Measurements from ENCODE around the gene C3orf20. TPM values are rescaled to one million over a fixed set of nuclear protein-coding genes. Genes with fewer than 3 reads are reported as not detected.
A peak's percentile ranks its signal among the peaks of the same experiment; 100 is the strongest.
"Not testable (repeated sequence)": the region's sequence is repeated elsewhere in the genome, so short reads cannot be mapped to it uniquely, and the experiment has no call there.

The C3orf20 gene
- polyA plus RNA-seq, 1 donor from 2014 or later = not detected

GRCh38 chr3:14650193-14650592 lies 24.7 kb upstream of the C3orf20 start:
- TF ChIP-seq CTCF (IDR thresholded peaks at IDR 0.05; ENCODE audit: poor library complexity, severe bottlenecking) (no peak), EP300 (conservative IDR thresholded peaks at IDR 0.05; ENCODE audit: poor library complexity, severe bottlenecking) (no peak), SMC3 (conservative IDR thresholded peaks at IDR 0.05; ENCODE audit: poor library complexity) (no peak)
- Histone ChIP-seq H3K4me2 (ENCODE audit: low read length) (no peak overlapping the region), H3K36me3 (ENCODE audit: insufficient read depth, low read length) (no peaks in the 10 kb centered on the region), H3K4me3 (ENCODE audit: low read length) (no peak overlapping the region), H3K9ac (ENCODE audit: low read length) (no peak overlapping the region), H4K20me1 (ENCODE audit: insufficient read depth) (no peaks in the 10 kb centered on the region), H3K79me2 (replicated peaks; ENCODE audit: insufficient read depth, low read length) (peaks cover 22% of the 10 kb centered on the region), H3F3A (ENCODE audit: insufficient read depth, low read length, poor library complexity, severe bottlenecking) (peaks cover 4% of the 10 kb centered on the region), H3K9me3 (ENCODE audit: low read length) (no peaks in the 10 kb centered on the region), H3K27me3 (ENCODE audit: insufficient read depth, low read depth, low read length) (no peaks in the 10 kb centered on the region), H3K9me2 (ENCODE audit: insufficient read depth, low read length) (no peaks in the 10 kb centered on the region), H2AFZ (ENCODE audit: low read depth, low read length) (no peak overlapping the region), H3K27ac (ENCODE audit: low read length) (no peak overlapping the region)

GRCh38 chr3:14651440-14652251 lies 23.3 kb upstream of the C3orf20 start, which contains the start of gene CCDC174:
CCDC174 (plus strand) TSS chr3:14651762; CDS start chr3:14651837, 75 bp downstream.
- H3K4me2 ChIP-seq (ENCODE audit: low read length) = peak within 1 kb of the TSS; percentile 75
- peaks cover 4% of the 10 kb centered on the region for H3F3A ChIP-seq (ENCODE audit: insufficient read depth, low read length, poor library complexity, severe bottlenecking)
- H2AFZ ChIP-seq (ENCODE audit: low read depth, low read length) = peak within 1 kb of the TSS; percentile 79
- TF ChIP-seq SMC3 (conservative IDR thresholded peaks at IDR 0.05; ENCODE audit: poor library complexity) = peak; percentile 60
- TF ChIP-seq EZH2 (IDR thresholded peaks at IDR 0.05; ENCODE audit: borderline replicate concordance, insufficient read depth, low read length, poor library complexity, severe bottlenecking) = no peak
- peak; percentile 79 for TF ChIP-seq REST (IDR thresholded peaks at IDR 0.05; ENCODE audit: borderline replicate concordance)
- peak; percentile 100 for TF ChIP-seq POLR2AphosphoS5 (IDR thresholded peaks at IDR 0.05)
- TF ChIP-seq RAD21 (conservative IDR thresholded peaks at IDR 0.05) = peak; percentile 52
- TF ChIP-seq TAF1 (IDR thresholded peaks at IDR 0.05; ENCODE audit: low read depth) = peak; percentile 45
- TF ChIP-seq MXI1 (conservative IDR thresholded peaks at IDR 0.05; ENCODE audit: poor library complexity, severe bottlenecking) = peak; percentile 77
- TF ChIP-seq CTCF (IDR thresholded peaks at IDR 0.05; ENCODE audit: poor library complexity, severe bottlenecking) = peak; percentile 52
- peak; percentile 85 for TF ChIP-seq EP300 (conservative IDR thresholded peaks at IDR 0.05; ENCODE audit: poor library complexity, severe bottlenecking)
- H3K9me3 ChIP-seq (ENCODE audit: low read length) = no peaks in the 10 kb centered on the region
- H3K9me2 ChIP-seq (ENCODE audit: insufficient read depth, low read length) = no peaks in the 10 kb centered on the region
- H3K27me3 ChIP-seq (ENCODE audit: insufficient read depth, low read depth, low read length) = no peaks in the 10 kb centered on the region
- H3K9ac ChIP-seq (ENCODE audit: low read length) = peak within 1 kb of the TSS; percentile 82
- H3K79me2 ChIP-seq (replicated peaks; ENCODE audit: insufficient read depth, low read length) = peaks cover 22% of the 10 kb centered on the region
- peak within 1 kb of the TSS; percentile 79 for H3K27ac ChIP-seq (ENCODE audit: low read length)
- no peaks in the 10 kb centered on the region for H4K20me1 ChIP-seq (ENCODE audit: insufficient read depth)
- peaks cover 6% of the 10 kb centered on the region for H3K36me3 ChIP-seq (ENCODE audit: insufficient read depth, low read length)
- H3K4me3 ChIP-seq (ENCODE audit: low read length) = peak within 1 kb of the TSS; percentile 82

- peak overlapping the region; percentile 79 for H2AFZ ChIP-seq (ENCODE audit: low read depth, low read length)
These were observed 22.5 kb upstream of the C3orf20 start for GRCh38 chr3:14652360-14652907.

More at GRCh38 chr3:14652360-14652907, 22.5 kb upstream of the C3orf20 start:
- not testable (repeated sequence) for H3F3A ChIP-seq (ENCODE audit: insufficient read depth, low read length, poor library complexity, severe bottlenecking); H3K9me3 ChIP-seq (ENCODE audit: low read length); H4K20me1 ChIP-seq (ENCODE audit: insufficient read depth); H3K27me3 ChIP-seq (ENCODE audit: insufficient read depth, low read depth, low read length); H3K36me3 ChIP-seq (ENCODE audit: insufficient read depth, low read length); H3K9me2 ChIP-seq (ENCODE audit: insufficient read depth, low read length)
- Histone ChIP-seq H3K4me3 (ENCODE audit: low read length) (peak overlapping the region; percentile 82), H3K9ac (ENCODE audit: low read length) (peak overlapping the region; percentile 82), H3K79me2 (replicated peaks; ENCODE audit: insufficient read depth, low read length) (peaks cover 22% of the 10 kb centered on the region), H3K27ac (ENCODE audit: low read length) (peak overlapping the region; percentile 79), H3K4me2 (ENCODE audit: low read length) (peak overlapping the region; percentile 75)

All from neural cell (in vitro differentiated cells).